Activated B cell treated with CpG ODN at 0.5 μM for 24 hours (primary cell): ENCODE data around the gene ANTXR2. TPM values are rescaled to one million over a fixed set of nuclear protein-coding genes. Genes with fewer than 3 reads are reported as not detected.

Experiments used
- ATAC-seq: fragments of 200-7000 bp; cut with Tn5 transposase; one replicate; pipeline ENCODE4 v1.10.0; 2021; ENCODE audit warnings: low read depth, mild to moderate bottlenecking, moderate library complexity
- CTCF ChIA-PET: fragments of 350-600 bp; sonication (Branson Sonifier 250); formaldehyde crosslinking; loops from one replicate; lab custom pipeline; 2021; ENCODE audit warnings: antibody characterized with exemption; lab: Charles Lee
- POLR2A ChIA-PET: fragments of 350-600 bp; sonication (Branson Sonifier 250); formaldehyde crosslinking; loops from one replicate; lab custom pipeline; 2021; ENCODE audit warnings: antibody characterized with exemption; lab: Charles Lee
- DNase-seq: peaks from one replicate; pipeline ENCODE4 v3.0.0; 2022
- H3K27ac Mint-ChIP-seq: one replicate; pipeline ENCODE4 v1.8.0; 2020; ENCODE audit warnings: mixed read lengths
- H3K27me3 Mint-ChIP-seq: one replicate; pipeline ENCODE4 v1.8.0; 2021; ENCODE audit warnings: mixed read lengths
- H3K36me3 Mint-ChIP-seq: one replicate; pipeline ENCODE4 v1.8.0; 2021; ENCODE audit warnings: low read depth, mixed read lengths
- H3K4me1 Mint-ChIP-seq: one replicate; pipeline ENCODE4 v1.8.0; 2021; ENCODE audit warnings: mixed read lengths
- H3K4me3 Mint-ChIP-seq: one replicate; pipeline ENCODE4 v1.8.0; 2020; ENCODE audit warnings: mild to moderate bottlenecking, mixed read lengths
- H3K9me3 Mint-ChIP-seq: one replicate; pipeline ENCODE4 v1.8.0; 2020; ENCODE audit warnings: mixed read lengths
- CTCF ChIP-seq: fragments of 200-600 bp; IDR thresholded peaks from one replicate; pipeline ENCODE4 v1.8.0; 2022; ENCODE audit warnings: antibody characterized with exemption, mild to moderate bottlenecking
- intact Hi-C: fragments of 100-400 bp; cut with micrococcal nuclease; formaldehyde crosslinking; loops from one replicate; pipeline ENCODE4 v1.15.1; 2024
- total RNA-seq: library from RNA; stranded (reverse); gene quantifications from 2 replicates; pipeline ENCODE4 v1.2.3, GENCODE V29; 2022

ANTXR2 gene
- total RNA-seq, 1 donor from 2014 or later, result 19.6 TPM

DNA sequence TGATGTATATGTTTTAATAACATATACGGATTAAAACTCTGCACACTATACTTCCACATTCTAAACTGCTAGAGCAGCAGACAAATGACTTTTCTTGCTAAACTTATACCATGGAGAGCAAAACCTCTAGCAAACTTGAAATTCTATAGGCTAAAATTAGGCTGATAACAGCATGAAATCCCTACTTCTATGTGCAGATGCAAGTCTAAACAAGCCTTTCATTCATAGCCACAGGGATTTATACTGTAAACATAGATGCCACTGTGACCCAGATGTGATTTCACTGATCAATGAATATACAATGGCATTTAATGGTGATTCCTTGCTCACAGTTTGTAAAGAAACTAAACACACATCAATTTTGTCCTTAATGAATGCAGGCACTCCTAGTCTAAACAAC, 151.0 kb downstream of the ANTXR2 start:
- no peak for DNase-seq
- no peak for ATAC-seq
- no peak for TF ChIP-seq CTCF
- ChIA-PET POLR2A (no interaction called here), CTCF (no interaction called here)
- no peak overlapping the region for H3K4me3 Mint-ChIP-seq
- H3K4me1 Mint-ChIP-seq, result peaks cover 8% of the 10 kb centered on the region
- H3K27me3 Mint-ChIP-seq, result no peaks in the 10 kb centered on the region
- H3K36me3 Mint-ChIP-seq, result peaks cover 6% of the 10 kb centered on the region
- intact Hi-C loops, result no loop called here
- H3K27ac Mint-ChIP-seq, result no peak overlapping the region
- no peaks in the 10 kb centered on the region for H3K9me3 Mint-ChIP-seq

DNA sequence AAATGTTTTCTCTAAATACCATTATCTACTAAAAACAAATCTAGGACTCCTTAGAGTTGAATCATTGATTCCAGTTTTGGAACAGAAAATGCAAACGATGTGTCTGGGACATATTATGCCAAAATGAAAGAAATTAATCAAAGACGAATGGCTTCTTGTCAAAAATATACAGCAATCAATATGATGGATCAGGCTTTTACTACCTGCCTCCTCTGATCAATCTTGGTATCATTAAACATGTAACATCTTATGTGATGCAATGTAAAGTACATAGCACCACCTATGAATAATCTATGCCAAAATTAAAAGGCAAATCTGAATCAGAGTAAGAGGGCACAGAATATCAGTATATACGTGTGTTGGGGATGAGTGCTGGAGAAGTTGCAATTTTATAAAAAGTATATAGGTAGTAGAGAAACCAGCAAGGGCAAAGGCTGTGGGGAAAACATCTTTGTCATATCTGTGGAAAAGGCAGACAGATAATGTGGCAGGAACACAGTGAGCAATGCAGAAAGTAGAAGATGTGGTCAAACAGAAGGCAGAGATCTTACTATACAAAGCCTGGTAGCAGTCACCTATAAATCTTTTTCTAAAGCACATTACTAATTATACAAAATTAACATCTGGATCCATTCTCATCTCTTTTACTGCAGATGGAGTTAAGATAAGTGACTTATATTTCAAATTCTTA, 152.7 kb downstream of the ANTXR2 start:
- no peaks in the 10 kb centered on the region for H3K9me3 Mint-ChIP-seq
- H3K27ac Mint-ChIP-seq, result no peak overlapping the region
- intact Hi-C loops, result no loop called here
- CTCF ChIA-PET, result no interaction called here
- POLR2A ChIA-PET, result no interaction called here
- H3K27me3 Mint-ChIP-seq, result no peaks in the 10 kb centered on the region
- no peak overlapping the region for H3K4me3 Mint-ChIP-seq
- no peak for TF ChIP-seq CTCF
- DNase-seq (no peak), ATAC-seq (no peak)
- peaks cover 8% of the 10 kb centered on the region for H3K4me1 Mint-ChIP-seq
- peaks cover 7% of the 10 kb centered on the region for H3K36me3 Mint-ChIP-seq

- ChIA-PET POLR2A (no interaction called here), CTCF (interaction anchor here (0.9 to 1.8 kb wide), 5 partner anchors 207 to 298 kb away, joined by 3 to 11 read pairs (median 4); no protein-coding TSS in a partner anchor)
- intact Hi-C loops, result no loop called here
- DNase-seq (no peak), ATAC-seq (no peak)
- Mint-ChIP-seq H3K4me3 (no peak overlapping the region), H3K4me1 (peaks cover 5% of the 10 kb centered on the region), H3K27ac (no peak overlapping the region), H3K9me3 (no peaks in the 10 kb centered on the region), H3K27me3 (no peaks in the 10 kb centered on the region), H3K36me3 (peaks cover 6% of the 10 kb centered on the region)
- no peak for TF ChIP-seq CTCF
Observed at GRCh38 chr4:79918292-79918691, 154.7 kb downstream of the ANTXR2 start.

DNA sequence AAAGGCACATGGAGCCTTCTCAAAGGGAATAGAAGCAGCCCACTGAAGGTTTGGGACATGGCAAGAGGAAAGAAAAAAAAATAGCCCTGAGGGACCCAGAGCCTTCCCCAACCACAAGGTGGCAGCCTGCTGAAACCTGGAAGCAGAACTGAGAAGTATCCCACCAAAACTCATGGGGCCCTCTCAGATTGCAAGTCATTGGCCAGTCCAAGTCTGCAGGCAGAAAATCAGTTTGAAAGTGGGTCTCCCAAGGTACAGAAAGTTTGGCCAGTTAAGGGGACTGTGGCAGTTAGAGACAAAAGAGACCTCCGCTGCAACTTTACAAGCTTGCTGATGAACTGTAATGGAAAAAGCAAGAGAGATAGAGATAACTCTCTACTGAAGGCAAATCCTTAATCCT, 155.8 kb downstream of the ANTXR2 start:
- TF ChIP-seq CTCF, result no peak
- H3K4me3 Mint-ChIP-seq, result no peak overlapping the region
- ChIA-PET POLR2A (no interaction called here), CTCF (interaction anchor here (0.9 to 1.8 kb wide), 6 partner anchors 208 to 303 kb away, joined by 3 to 11 read pairs (median 4); no protein-coding TSS in a partner anchor)
- DNase-seq, result peak; percentile 25
- H3K27ac Mint-ChIP-seq, result no peak overlapping the region
- peak; percentile 68 for ATAC-seq
- intact Hi-C loops, result loop anchor here (1.0 to 2.0 kb wide), 5 partner anchors 208 to 1135 kb away; no protein-coding TSS in a partner anchor
- H3K4me1 Mint-ChIP-seq, result peaks cover 4% of the 10 kb centered on the region
- H3K36me3 Mint-ChIP-seq, result peaks cover 5% of the 10 kb centered on the region
- H3K9me3 Mint-ChIP-seq, result no peaks in the 10 kb centered on the region
- no peaks in the 10 kb centered on the region for H3K27me3 Mint-ChIP-seq

- POLR2A ChIA-PET, result no interaction called here
- DNase-seq (no peak), ATAC-seq (no peak)
- Mint-ChIP-seq H3K9me3 (no peaks in the 10 kb centered on the region), H3K36me3 (peaks cover 8% of the 10 kb centered on the region), H3K27ac (no peak overlapping the region), H3K27me3 (no peaks in the 10 kb centered on the region), H3K4me3 (no peak overlapping the region), H3K4me1 (peaks cover 4% of the 10 kb centered on the region)
- intact Hi-C loops, result no loop called here
- TF ChIP-seq CTCF, result no peak
- CTCF ChIA-PET, result no interaction called here
Observed at GRCh38 chr4:79915246-79915645, 157.8 kb downstream of the ANTXR2 start.
